ENCODE data around the gene CCDC158. TPM values are rescaled to one million over a fixed set of nuclear protein-coding genes. Genes with fewer than 3 reads are reported as not detected.
A peak's percentile ranks its signal among the peaks of the same experiment; 100 is the strongest.
"Not testable (repeated sequence)": the region's sequence is repeated elsewhere in the genome, so short reads cannot be mapped to it uniquely, and the experiment has no call there.

The CCDC158 gene
- total RNA-seq, 1 donor from 2014 or later = 0.51 TPM

DNA sequence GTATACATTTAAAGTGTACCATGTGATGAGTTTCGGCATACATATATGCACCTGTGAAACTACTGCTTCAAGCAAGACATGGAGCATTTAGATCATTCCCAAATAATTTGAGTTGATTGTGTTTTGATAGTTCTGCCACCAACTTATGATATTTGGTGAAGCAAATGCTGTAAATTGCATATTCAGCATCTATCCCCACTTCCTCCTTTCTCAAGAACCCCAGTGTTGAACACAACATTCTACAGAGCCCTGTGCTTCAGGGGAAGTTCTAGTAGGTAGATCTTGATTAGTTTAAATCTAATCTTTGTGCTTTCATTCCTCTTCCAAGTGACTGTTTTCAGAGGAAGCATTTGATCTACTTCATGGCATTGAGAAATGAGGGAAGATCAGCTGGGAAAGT lies 8.7 kb upstream of the CCDC158 start:
- DNase-seq = no peak

GRCh38 chr4:76426272-76426671 lies 5.3 kb upstream of the CCDC158 start:
- DNase-seq = peak; percentile 30

GRCh38 chr4:76423159-76423558 lies 2.2 kb upstream of the CCDC158 start:
- not testable (repeated sequence) for DNase-seq

DNA sequence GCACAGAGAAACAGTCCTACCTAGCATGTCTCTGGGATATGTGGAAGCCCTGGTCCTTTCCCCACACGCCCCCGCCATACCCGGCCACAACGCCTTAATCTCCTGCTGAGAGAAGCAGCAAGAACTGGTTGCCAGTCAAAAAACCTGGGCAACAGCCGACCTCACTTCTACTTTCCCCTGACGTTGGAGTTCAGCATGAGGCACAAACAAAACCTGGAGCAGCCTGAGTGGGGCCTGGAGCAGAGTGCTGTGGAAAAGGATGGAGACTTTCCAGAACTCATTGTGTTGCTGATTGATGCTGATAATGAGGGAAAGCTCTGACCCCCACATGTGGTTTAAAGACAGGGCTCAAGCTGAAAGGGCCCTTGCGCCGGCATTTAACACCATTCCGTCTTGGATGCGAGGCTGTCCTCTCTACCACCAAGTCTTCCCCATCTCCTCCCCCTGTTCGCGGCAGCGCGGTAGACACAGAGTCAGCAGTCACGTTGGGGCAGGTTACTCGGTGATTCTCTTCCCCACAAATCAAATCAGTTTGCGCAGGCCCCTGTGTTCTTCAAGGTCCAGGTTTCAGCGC lies 666 bp downstream of the CCDC158 start:
- peak; percentile 22 for DNase-seq

DNA sequence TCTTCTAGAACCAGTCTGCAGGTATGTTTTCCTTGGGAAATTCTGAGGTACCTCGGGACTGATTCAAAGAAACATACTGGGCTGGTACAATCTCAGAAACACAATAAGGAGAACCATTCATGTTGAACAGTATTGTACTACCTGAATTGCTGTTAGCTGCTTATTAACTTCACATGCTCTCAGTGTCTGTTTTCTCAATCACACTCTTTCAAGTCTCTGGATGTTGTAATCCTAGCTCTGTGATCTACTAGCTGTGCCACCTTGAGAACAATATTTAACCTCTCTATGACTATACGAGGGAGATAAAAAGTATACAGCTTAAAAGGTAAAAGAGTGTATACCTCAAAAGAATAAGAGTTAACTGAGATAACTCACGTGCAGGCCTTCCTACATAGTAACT lies 10.3 kb downstream of the CCDC158 start:
- no peak for DNase-seq

GRCh38 chr4:76407440-76408119 lies 13.4 kb downstream of the CCDC158 start:
- DNase-seq = no peak

- DNase-seq = no peak
Measured at GRCh38 chr4:76406081-76406480, 14.9 kb downstream of the CCDC158 start.

- DNase-seq = no peak
Measured at GRCh38 chr4:76401654-76402053, 19.3 kb downstream of the CCDC158 start.

DNA sequence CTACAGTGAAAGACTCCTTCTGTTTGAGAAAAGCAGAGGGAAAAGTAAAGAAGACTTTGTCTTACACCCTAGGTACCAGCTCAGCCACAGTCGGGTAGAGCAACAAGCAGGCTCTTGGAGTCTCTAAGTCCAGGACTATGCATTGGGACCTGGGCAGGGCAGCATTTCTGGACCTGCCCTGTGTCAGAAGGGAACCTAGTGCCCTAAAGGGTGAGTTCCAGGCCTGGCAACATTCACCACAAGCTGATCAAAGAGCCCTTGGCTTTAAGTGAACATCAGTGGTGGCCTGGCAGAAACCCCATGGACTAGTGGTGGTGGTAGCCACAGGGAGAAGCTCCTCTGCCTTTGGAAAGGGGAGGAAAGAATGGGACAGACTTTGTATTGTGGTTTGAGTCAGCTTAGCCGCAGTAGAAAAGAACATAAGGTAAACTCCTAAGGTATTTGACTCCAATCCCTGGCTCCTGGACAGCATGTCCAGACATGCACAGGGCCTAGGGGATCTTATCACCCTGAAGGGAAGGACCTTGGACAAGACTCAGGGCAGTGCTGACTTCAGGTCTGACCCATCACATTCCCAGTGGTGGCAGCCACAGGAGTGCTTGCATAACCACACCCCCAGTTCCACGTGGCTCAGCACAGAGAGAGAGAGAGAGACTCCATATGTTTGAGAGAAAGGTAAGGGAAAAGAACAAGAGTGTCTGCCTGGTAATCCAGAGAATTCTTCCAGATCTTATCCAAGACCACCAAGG lies 32.6 kb downstream of the CCDC158 start:
- no peak for DNase-seq

- DNase-seq = no peak
Measured at GRCh38 chr4:76386566-76387305, 34.2 kb downstream of the CCDC158 start.

DNA sequence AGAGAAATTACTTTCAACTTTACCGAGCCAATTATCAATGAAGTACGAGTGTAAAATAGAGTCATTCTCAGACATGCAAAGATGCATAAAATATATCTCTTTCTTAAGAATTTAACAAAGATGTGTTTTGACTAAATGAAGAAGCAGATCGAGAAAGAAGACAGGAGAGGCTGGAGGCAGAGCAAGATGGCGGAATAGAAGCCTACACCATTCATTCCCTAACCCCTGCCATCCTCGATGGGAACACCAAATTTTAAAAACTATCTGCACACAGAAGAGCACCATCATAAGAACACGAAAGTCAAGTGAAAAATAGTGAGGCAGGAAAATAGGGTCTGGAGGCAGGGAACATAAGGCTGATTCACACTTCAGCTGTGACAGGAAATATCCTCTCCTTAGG lies 35.0 kb downstream of the CCDC158 start:
- DNase-seq = no peak

DNA sequence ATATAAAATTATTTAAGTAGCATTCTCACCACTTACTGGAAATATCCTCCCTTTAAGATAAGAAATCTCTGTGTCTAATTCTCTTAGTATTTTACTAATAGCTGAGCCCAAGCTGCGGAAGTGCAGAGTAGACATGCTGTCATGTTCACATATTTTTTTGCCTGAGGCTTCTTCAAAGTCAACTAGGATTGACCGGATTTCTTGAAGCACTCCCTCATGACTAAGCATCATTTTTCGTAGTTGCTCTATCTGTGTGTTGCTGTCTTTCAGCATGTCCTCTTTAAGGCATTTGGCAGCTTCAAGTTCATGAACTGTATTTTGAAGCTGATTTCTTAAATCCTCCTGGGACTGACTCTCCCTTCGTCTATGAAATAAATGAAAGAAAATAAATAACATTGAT lies 36.9 kb downstream of the CCDC158 start:
- DNase-seq = no peak

- DNase-seq = no peak
Measured at GRCh38 chr4:76383001-76383400, 37.9 kb downstream of the CCDC158 start.

DNA sequence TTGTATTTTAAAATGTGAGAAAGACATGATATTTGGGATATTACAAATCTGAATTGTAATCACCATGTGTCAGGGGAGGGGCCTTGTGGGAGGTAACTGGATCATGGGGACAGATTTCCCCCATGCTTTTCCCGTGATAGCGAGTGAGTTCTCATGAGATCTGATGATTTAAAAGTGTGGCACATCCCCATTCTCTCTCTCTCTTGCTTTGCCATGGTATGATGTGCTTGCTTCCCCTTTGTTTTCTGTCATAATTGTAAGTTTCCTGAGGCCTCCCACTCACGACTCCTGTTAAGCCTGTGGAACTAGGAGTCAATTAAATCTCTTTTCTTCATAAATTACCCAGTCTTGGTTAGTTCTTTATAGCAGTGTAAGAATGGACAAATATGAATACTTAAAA lies 39.0 kb downstream of the CCDC158 start:
- no peak for DNase-seq

DNA sequence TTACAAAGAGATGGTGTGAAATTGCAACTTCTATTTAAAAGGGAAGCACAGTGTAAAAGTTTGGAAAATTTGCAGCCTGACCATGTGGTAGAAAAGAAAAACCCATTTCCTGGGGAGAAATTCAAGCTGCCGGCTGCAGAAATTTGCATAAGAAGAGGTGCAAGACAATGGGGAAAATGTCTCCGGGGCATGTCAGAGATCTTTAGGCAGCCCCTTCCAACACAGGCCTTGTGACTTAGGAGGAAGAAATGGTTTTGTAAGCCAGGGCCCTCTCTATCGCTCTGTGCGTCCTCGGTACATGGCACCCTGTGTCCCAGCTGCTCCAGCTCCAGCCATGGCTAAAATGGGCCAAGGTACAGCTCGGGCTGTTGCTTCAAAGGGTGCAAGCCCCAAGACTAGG lies 40.4 kb downstream of the CCDC158 start:
- DNase-seq = no peak

DNA sequence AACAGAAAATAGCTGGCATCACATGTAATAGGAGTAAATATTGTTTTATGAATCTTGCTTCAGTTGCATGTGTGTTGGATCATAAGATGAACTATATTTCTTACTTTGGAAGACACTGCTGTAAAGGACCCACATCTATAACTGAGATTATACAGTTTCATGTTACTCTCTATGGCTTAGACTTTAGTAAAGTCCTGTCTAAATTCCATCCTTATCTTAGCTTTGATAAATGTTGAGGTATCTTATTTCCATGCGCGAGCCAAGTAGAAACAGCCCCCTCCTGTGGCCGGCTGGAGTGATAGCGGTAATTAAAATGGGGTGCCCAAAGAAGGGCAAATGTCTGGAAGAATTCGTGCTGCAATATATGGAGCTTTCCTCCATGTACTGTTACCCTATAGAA lies 43.0 kb downstream of the CCDC158 start:
- no peak for DNase-seq

GRCh38 chr4:76377481-76377901 lies 43.5 kb downstream of the CCDC158 start:
- no peak for DNase-seq

GRCh38 chr4:76376534-76376933 lies 44.4 kb downstream of the CCDC158 start:
- DNase-seq = no peak

DNA sequence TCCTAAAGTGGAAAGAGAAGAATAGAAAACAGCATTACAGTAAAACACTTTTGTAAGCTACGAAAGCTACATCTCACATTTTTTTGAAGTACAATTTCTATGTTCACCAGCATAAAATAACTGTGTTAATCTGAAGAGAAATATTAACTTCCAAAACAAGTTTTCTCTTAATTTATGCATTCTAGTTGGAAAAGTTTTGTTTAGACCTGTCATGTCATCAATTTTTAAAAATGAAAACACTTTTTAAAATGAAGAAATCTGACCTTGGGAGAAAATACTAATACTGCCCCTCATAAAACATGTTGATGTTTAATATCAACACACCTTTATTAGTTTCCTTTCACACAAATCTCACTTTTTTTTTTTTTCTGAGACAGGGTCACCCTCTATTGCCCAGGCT lies 45.2 kb downstream of the CCDC158 start:
- no peak for DNase-seq

DNA sequence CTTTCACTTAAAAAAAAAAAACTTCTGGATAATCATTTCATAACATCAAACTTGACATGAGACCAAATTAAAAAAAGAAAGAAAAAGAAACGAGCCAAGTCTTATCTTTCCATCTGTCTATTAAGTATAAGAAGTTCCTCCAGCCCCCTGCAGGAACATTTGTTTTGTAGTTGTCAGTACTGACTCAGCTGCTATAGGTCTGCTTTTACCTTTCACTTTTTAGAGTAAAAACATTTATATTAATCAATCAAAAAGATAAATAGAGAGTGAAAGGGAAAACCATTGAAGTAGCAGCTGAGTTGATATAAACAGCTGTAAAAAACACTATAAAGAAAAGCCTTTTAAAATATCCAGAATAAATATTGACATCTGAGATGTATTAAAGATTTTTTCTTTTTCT lies 46.1 kb downstream of the CCDC158 start:
- DNase-seq = no peak

GRCh38 chr4:76373919-76374552 lies 46.9 kb downstream of the CCDC158 start:
- DNase-seq = no peak

- no peak for DNase-seq
Measured at GRCh38 chr4:76366737-76367136, 54.2 kb downstream of the CCDC158 start.

All from tongue (tissue), 2 donors.